ENCODE measurements around the gene TPPP3.

TPPP3 gene

GRCh38 chr16:67393111-67393787, at the start of gene TPPP3:
Gene TPPP3 (minus strand): TSS chr16:67393498. CDS start chr16:67391111, 2,387 bp downstream.
- no peaks in the 10 kb centered on the region for H3K9me3 ChIP-seq (ENCODE audit: control insufficient read depth, low read length)
- peaks cover 62% of the 10 kb centered on the region for H3K4me1 ChIP-seq (ENCODE audit: control insufficient read depth, insufficient read depth, low read length)
- no peaks in the 10 kb centered on the region for H3K36me3 ChIP-seq (ENCODE audit: control insufficient read depth, insufficient read depth, low read length)
- H3K27me3 ChIP-seq (ENCODE audit: control insufficient read depth, insufficient read depth, low read length), result peaks cover 6% of the 10 kb centered on the region
- H3K4me3 ChIP-seq (ENCODE audit: low read length), result peak within 1 kb of the TSS; percentile 85
- H3K9ac ChIP-seq (ENCODE audit: low read length), result peak within 1 kb of the TSS; percentile 72

- Histone ChIP-seq H3K4me1 (ENCODE audit: control insufficient read depth, insufficient read depth, low read length) (peaks cover 76% of the 10 kb centered on the region), H3K27me3 (ENCODE audit: control insufficient read depth, insufficient read depth, low read length) (no peaks in the 10 kb centered on the region), H3K4me3 (ENCODE audit: low read length) (no peak overlapping the region), H3K9me3 (ENCODE audit: control insufficient read depth, low read length) (no peaks in the 10 kb centered on the region), H3K36me3 (ENCODE audit: control insufficient read depth, insufficient read depth, low read length) (peaks cover 30% of the 10 kb centered on the region), H3K9ac (ENCODE audit: low read length) (peak overlapping the region; percentile 38)
Observed at GRCh38 chr16:67442581-67443255, 49.4 kb upstream of the TPPP3 start.

GRCh38 chr16:67441907-67442306, 48.6 kb upstream of the TPPP3 start:
- H3K36me3 ChIP-seq (ENCODE audit: control insufficient read depth, insufficient read depth, low read length), result peaks cover 37% of the 10 kb centered on the region
- H3K4me3 ChIP-seq (ENCODE audit: low read length), result no peak overlapping the region
- peak overlapping the region; percentile 55 for H3K9ac ChIP-seq (ENCODE audit: low read length)
- H3K27me3 ChIP-seq (ENCODE audit: control insufficient read depth, insufficient read depth, low read length), result no peaks in the 10 kb centered on the region
- peaks cover 68% of the 10 kb centered on the region for H3K4me1 ChIP-seq (ENCODE audit: control insufficient read depth, insufficient read depth, low read length)
- H3K9me3 ChIP-seq (ENCODE audit: control insufficient read depth, low read length), result no peaks in the 10 kb centered on the region

- Histone ChIP-seq H3K4me1 (ENCODE audit: control insufficient read depth, insufficient read depth, low read length) (peaks cover 62% of the 10 kb centered on the region), H3K4me3 (ENCODE audit: low read length) (no peak overlapping the region), H3K36me3 (ENCODE audit: control insufficient read depth, insufficient read depth, low read length) (peaks cover 42% of the 10 kb centered on the region), H3K9ac (ENCODE audit: low read length) (peak overlapping the region; percentile 74), H3K9me3 (ENCODE audit: control insufficient read depth, low read length) (no peaks in the 10 kb centered on the region), H3K27me3 (ENCODE audit: control insufficient read depth, insufficient read depth, low read length) (no peaks in the 10 kb centered on the region)
Observed at GRCh38 chr16:67441271-67441753, 48.0 kb upstream of the TPPP3 start.

- H3K4me1 ChIP-seq (ENCODE audit: control insufficient read depth, insufficient read depth, low read length), result peaks cover 38% of the 10 kb centered on the region
- no peak overlapping the region for H3K9ac ChIP-seq (ENCODE audit: low read length)
- H3K36me3 ChIP-seq (ENCODE audit: control insufficient read depth, insufficient read depth, low read length), result peaks cover 42% of the 10 kb centered on the region
- no peaks in the 10 kb centered on the region for H3K27me3 ChIP-seq (ENCODE audit: control insufficient read depth, insufficient read depth, low read length)
- H3K4me3 ChIP-seq (ENCODE audit: low read length), result no peak overlapping the region
- H3K9me3 ChIP-seq (ENCODE audit: control insufficient read depth, low read length), result no peaks in the 10 kb centered on the region
Observed at GRCh38 chr16:67438824-67439393, 45.6 kb upstream of the TPPP3 start.

GRCh38 chr16:67438098-67438791, 44.9 kb upstream of the TPPP3 start:
- Histone ChIP-seq H3K9ac (ENCODE audit: low read length) (no peak overlapping the region), H3K27me3 (ENCODE audit: control insufficient read depth, insufficient read depth, low read length) (no peaks in the 10 kb centered on the region), H3K4me3 (ENCODE audit: low read length) (no peak overlapping the region), H3K9me3 (ENCODE audit: control insufficient read depth, low read length) (no peaks in the 10 kb centered on the region), H3K4me1 (ENCODE audit: control insufficient read depth, insufficient read depth, low read length) (peaks cover 33% of the 10 kb centered on the region), H3K36me3 (ENCODE audit: control insufficient read depth, insufficient read depth, low read length) (peaks cover 42% of the 10 kb centered on the region)

- Histone ChIP-seq H3K36me3 (ENCODE audit: control insufficient read depth, insufficient read depth, low read length) (peaks cover 36% of the 10 kb centered on the region), H3K4me1 (ENCODE audit: control insufficient read depth, insufficient read depth, low read length) (peaks cover 33% of the 10 kb centered on the region), H3K9me3 (ENCODE audit: control insufficient read depth, low read length) (no peaks in the 10 kb centered on the region), H3K27me3 (ENCODE audit: control insufficient read depth, insufficient read depth, low read length) (no peaks in the 10 kb centered on the region), H3K4me3 (ENCODE audit: low read length) (no peak overlapping the region), H3K9ac (ENCODE audit: low read length) (no peak overlapping the region)
Observed at GRCh38 chr16:67437513-67437912, 44.2 kb upstream of the TPPP3 start.

- H3K27me3 ChIP-seq (ENCODE audit: control insufficient read depth, insufficient read depth, low read length), result no peaks in the 10 kb centered on the region
- H3K9ac ChIP-seq (ENCODE audit: low read length), result no peak overlapping the region
- H3K4me1 ChIP-seq (ENCODE audit: control insufficient read depth, insufficient read depth, low read length), result peaks cover 33% of the 10 kb centered on the region
- no peak overlapping the region for H3K4me3 ChIP-seq (ENCODE audit: low read length)
- no peaks in the 10 kb centered on the region for H3K9me3 ChIP-seq (ENCODE audit: control insufficient read depth, low read length)
- peaks cover 36% of the 10 kb centered on the region for H3K36me3 ChIP-seq (ENCODE audit: control insufficient read depth, insufficient read depth, low read length)
Observed at GRCh38 chr16:67436640-67437193, 43.4 kb upstream of the TPPP3 start.

GRCh38 chr16:67435758-67436164, 42.5 kb upstream of the TPPP3 start:
- H3K27me3 ChIP-seq (ENCODE audit: control insufficient read depth, insufficient read depth, low read length), result no peaks in the 10 kb centered on the region
- H3K9me3 ChIP-seq (ENCODE audit: control insufficient read depth, low read length), result no peaks in the 10 kb centered on the region
- peaks cover 28% of the 10 kb centered on the region for H3K4me1 ChIP-seq (ENCODE audit: control insufficient read depth, insufficient read depth, low read length)
- no peak overlapping the region for H3K4me3 ChIP-seq (ENCODE audit: low read length)
- H3K9ac ChIP-seq (ENCODE audit: low read length), result no peak overlapping the region
- H3K36me3 ChIP-seq (ENCODE audit: control insufficient read depth, insufficient read depth, low read length), result peaks cover 36% of the 10 kb centered on the region

GRCh38 chr16:67433131-67433719, 39.9 kb upstream of the TPPP3 start:
- Histone ChIP-seq H3K4me1 (ENCODE audit: control insufficient read depth, insufficient read depth, low read length) (peaks cover 43% of the 10 kb centered on the region), H3K9ac (ENCODE audit: low read length) (peak overlapping the region; percentile 90), H3K36me3 (ENCODE audit: control insufficient read depth, insufficient read depth, low read length) (peaks cover 15% of the 10 kb centered on the region), H3K4me3 (ENCODE audit: low read length) (no peak overlapping the region), H3K9me3 (ENCODE audit: control insufficient read depth, low read length) (no peaks in the 10 kb centered on the region), H3K27me3 (ENCODE audit: control insufficient read depth, insufficient read depth, low read length) (no peaks in the 10 kb centered on the region)

- Histone ChIP-seq H3K4me1 (ENCODE audit: control insufficient read depth, insufficient read depth, low read length) (peaks cover 48% of the 10 kb centered on the region), H3K27me3 (ENCODE audit: control insufficient read depth, insufficient read depth, low read length) (no peaks in the 10 kb centered on the region), H3K9me3 (ENCODE audit: control insufficient read depth, low read length) (no peaks in the 10 kb centered on the region), H3K36me3 (ENCODE audit: control insufficient read depth, insufficient read depth, low read length) (peaks cover 10% of the 10 kb centered on the region), H3K4me3 (ENCODE audit: low read length) (peak overlapping the region; percentile 28), H3K9ac (ENCODE audit: low read length) (peak overlapping the region; percentile 90)
Observed at GRCh38 chr16:67432506-67432890, 39.2 kb upstream of the TPPP3 start.
